Progenitor cell of endocrine pancreas (in vitro differentiated cells): ENCODE measurements around the gene ATP13A5. TPM values are rescaled to one million over a fixed set of nuclear protein-coding genes. Genes with fewer than 3 reads are reported as not detected.

Experiments
- DNase-seq: peaks from one replicate; pipeline ENCODE4 v3.0.0; 2021; ENCODE audit warnings: low spot score; ENCODE audit not compliant: unreplicated experiment
- H3K27ac Mint-ChIP-seq: 2 replicates; pipeline ENCODE4 v1.8.0; 2021; ENCODE audit warnings: mild to moderate bottlenecking, moderate library complexity, mixed read lengths
- H3K27me3 Mint-ChIP-seq: 2 replicates; pipeline ENCODE4 v1.8.0; 2021; ENCODE audit warnings: mixed read lengths
- H3K36me3 Mint-ChIP-seq: 2 replicates; pipeline ENCODE4 v1.8.0; 2022; ENCODE audit warnings: mixed read lengths; ENCODE audit not compliant: insufficient read depth
- H3K4me1 Mint-ChIP-seq: 2 replicates; pipeline ENCODE4 v1.8.0; 2021; ENCODE audit warnings: low read depth, mixed read lengths
- H3K4me3 Mint-ChIP-seq: 2 replicates; pipeline ENCODE4 v1.8.0; 2021; ENCODE audit warnings: low read depth, mild to moderate bottlenecking, moderate library complexity, mixed read lengths
- H3K9me3 Mint-ChIP-seq: 2 replicates; pipeline ENCODE4 v1.8.0; 2021; ENCODE audit warnings: low read depth, mixed read lengths
- CTCF ChIP-seq: fragments of 200-600 bp; sonication (generic); IDR thresholded peaks from one replicate; pipeline ENCODE4 v1.5.0; 2021; ENCODE audit warnings: antibody characterized with exemption, mild to moderate bottlenecking; ENCODE audit not compliant: unreplicated experiment
- total RNA-seq: library from RNA; stranded (reverse); gene quantifications from 2 replicates; pipeline ENCODE4 v1.2.1, GENCODE V29; 2021

ATP13A5 gene
- total RNA-seq, 1 donor from 2014 or later, result 0.07 TPM

DNA sequence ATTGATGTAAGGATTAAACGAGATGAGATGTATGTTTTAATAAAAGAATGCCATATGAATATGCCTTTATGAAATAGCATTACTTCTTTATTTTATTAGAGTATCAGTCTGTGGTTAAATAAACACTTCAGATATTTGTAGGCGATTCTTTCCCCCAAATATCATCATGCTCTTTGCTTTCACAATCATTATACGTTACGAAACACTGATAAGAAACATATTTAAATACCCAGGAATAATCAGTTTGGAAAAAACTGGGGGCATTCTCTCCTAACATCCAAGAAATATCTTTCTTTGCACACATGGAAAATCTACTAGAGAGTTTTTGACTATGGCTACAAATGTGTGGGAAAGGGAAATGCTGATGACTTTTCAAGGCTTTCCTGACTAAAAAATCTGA, 142.0 kb downstream of the ATP13A5 start:
- Mint-ChIP-seq H3K4me1 (peaks cover 2% of the 10 kb centered on the region), H3K27ac (no peak overlapping the region), H3K27me3 (peaks cover 2% of the 10 kb centered on the region), H3K9me3 (no peaks in the 10 kb centered on the region), H3K36me3 (no peaks in the 10 kb centered on the region), H3K4me3 (no peak overlapping the region)
- TF ChIP-seq CTCF, result no peak
- DNase-seq, result no peak

DNA sequence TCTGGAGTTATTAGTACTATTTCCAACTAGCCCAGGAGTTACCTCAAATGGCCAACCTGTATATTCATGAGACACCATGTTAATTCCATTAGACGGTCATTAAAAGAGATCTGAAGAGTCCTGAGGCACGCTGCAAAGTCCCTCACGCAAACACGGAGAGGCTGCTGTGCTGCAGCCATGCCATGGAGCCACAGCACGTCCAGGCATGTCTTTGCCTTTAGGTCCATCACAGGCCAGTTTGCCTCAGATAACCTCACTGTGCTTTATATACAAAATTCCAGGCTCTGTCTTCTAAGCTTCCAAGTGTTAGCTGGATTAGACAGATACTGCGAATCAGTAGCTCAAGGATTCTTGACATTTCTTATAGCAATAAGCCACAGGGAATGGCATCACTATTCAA, 147.4 kb downstream of the ATP13A5 start:
- Mint-ChIP-seq H3K27ac (no peak overlapping the region), H3K36me3 (no peaks in the 10 kb centered on the region), H3K9me3 (no peaks in the 10 kb centered on the region), H3K4me1 (peaks cover 3% of the 10 kb centered on the region), H3K27me3 (no peaks in the 10 kb centered on the region), H3K4me3 (no peak overlapping the region)
- TF ChIP-seq CTCF, result no peak
- no peak for DNase-seq

DNA sequence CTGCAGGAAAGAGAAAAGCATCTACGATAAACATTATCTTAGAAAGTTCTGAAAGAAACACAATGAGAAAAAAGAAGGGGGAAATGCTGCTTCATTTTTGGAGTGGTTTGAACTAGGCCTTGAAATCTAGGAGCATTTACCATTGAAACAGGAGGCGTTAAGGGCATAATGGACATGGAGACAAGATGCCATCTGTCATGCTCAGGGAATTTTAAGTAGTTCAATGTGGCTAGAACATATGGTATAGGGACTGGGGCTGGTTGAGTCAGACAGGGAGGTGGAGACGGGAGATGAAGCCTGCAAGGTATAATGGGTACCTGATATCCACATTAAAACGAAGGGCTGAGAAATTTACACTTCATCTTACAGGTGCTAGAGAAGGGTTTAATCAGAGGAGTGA, 147.9 kb downstream of the ATP13A5 start:
- no peak for DNase-seq
- Mint-ChIP-seq H3K4me3 (no peak overlapping the region), H3K4me1 (peaks cover 3% of the 10 kb centered on the region), H3K36me3 (no peaks in the 10 kb centered on the region), H3K27ac (no peak overlapping the region), H3K9me3 (no peaks in the 10 kb centered on the region), H3K27me3 (no peaks in the 10 kb centered on the region)
- no peak for TF ChIP-seq CTCF

- Mint-ChIP-seq H3K27ac (no peak overlapping the region), H3K4me3 (no peak overlapping the region), H3K27me3 (no peaks in the 10 kb centered on the region), H3K9me3 (no peaks in the 10 kb centered on the region), H3K4me1 (peaks cover 3% of the 10 kb centered on the region), H3K36me3 (no peaks in the 10 kb centered on the region)
- no peak for TF ChIP-seq CTCF
- DNase-seq, result no peak
Observed at GRCh38 chr3:193229851-193230420, 148.6 kb downstream of the ATP13A5 start.

DNA sequence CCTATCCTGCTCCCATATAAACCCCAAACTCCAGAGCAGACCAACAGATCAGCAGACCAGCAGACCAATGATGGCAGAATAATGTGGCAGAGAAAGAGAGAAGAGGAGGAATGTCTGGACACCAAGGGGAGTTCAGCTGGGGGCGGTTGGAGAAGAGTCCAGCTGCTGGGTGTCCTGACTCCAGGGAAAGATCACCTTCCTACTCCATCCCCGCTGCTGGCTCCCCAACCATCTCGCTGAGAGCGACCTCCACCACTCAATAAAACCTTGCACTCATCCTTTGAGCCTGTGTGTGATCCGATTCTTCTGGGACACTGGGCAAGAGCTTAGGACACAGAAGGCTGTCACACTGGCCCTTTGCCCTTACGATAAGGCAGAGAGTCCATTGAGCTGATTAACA, 150.3 kb downstream of the ATP13A5 start:
- no peak for DNase-seq
- Mint-ChIP-seq H3K4me1 (peaks cover 3% of the 10 kb centered on the region), H3K4me3 (no peak overlapping the region), H3K36me3 (no peaks in the 10 kb centered on the region), H3K27ac (no peak overlapping the region), H3K27me3 (no peaks in the 10 kb centered on the region), H3K9me3 (no peaks in the 10 kb centered on the region)
- TF ChIP-seq CTCF, result no peak
